HG03442 (cell line): Measurements from ENCODE around the gene USP24.
A peak's percentile ranks its signal among the peaks of the same experiment; 100 is the strongest.
"Not testable (repeated sequence)": the region's sequence is repeated elsewhere in the genome, so short reads cannot be mapped to it uniquely, and the experiment has no call there.

Experiments used
- ATAC-seq: cut with Tn5 transposase; IDR thresholded peaks from one replicate; pipeline ENCODE4 v1.9.1; 2021; ENCODE audit warnings: mild to moderate bottlenecking, moderate library complexity; ENCODE audit not compliant: unreplicated experiment

USP24 gene

DNA sequence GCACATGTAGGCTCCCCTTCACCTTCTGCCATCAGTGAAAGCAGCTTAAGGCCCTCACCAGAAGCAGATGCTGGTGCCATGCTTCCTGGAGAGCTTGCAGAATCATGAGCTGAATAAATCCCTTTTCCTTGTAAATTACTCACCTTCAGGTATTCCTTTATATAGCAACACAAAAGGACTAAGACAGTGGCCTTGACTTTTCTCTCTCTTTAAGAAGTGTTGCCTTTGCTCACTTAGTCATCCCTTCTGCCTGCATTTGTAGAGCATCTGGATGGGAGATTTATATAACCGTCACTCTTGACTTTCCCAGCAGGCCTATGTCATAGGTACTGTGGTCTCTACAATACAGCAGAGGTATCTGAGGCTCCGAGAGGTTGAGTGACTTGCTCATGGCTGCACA lies 172.2 kb downstream of the USP24 start:
- no peak for ATAC-seq

DNA sequence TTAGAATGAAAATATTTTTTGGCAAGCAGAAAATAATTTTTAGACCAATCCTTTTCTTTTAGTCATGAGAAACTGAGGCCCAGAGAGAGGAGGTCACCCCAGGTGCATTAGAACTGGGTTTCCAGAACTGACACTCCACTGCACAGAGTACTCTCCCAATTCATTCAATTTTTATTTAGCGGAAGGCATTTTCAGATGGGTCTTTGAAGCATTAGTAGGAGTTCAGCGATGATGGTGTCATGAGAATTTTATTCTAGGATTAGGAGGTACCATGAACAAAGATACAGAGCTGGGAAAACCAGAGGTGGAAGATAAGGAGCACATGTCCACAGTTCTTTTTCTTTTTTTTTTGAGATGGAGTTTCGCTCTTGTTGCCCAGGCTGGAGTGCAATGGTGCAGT lies 173.6 kb downstream of the USP24 start:
- no peak for ATAC-seq

DNA sequence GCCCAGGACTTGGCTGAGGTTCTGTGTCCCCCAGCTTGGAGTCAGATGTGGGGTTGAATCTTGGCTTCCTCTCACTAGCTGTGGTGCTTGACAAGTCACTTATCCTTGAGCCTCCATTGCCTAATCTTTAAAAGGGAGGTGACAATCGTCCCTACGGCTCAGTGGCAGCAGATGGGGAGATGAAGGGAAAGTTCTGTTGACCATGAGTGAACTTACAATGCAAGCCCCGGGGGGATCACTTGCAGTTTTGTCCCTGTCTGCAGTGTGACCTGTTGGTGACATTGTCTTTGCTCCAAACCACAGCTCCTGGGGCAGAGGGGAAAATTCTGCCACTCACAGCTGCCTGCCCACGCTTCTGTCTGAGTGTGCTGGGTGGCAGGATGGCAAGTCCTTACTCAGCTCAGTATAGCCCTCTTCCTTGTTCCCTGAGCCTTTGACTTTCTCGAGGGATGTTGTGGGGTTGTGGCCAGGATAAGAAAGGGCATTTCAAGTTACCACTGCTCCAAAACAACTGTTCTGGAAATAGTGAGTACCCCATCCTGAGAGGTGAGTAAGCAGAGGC lies 174.2 kb downstream of the USP24 start:
- no peak for ATAC-seq

DNA sequence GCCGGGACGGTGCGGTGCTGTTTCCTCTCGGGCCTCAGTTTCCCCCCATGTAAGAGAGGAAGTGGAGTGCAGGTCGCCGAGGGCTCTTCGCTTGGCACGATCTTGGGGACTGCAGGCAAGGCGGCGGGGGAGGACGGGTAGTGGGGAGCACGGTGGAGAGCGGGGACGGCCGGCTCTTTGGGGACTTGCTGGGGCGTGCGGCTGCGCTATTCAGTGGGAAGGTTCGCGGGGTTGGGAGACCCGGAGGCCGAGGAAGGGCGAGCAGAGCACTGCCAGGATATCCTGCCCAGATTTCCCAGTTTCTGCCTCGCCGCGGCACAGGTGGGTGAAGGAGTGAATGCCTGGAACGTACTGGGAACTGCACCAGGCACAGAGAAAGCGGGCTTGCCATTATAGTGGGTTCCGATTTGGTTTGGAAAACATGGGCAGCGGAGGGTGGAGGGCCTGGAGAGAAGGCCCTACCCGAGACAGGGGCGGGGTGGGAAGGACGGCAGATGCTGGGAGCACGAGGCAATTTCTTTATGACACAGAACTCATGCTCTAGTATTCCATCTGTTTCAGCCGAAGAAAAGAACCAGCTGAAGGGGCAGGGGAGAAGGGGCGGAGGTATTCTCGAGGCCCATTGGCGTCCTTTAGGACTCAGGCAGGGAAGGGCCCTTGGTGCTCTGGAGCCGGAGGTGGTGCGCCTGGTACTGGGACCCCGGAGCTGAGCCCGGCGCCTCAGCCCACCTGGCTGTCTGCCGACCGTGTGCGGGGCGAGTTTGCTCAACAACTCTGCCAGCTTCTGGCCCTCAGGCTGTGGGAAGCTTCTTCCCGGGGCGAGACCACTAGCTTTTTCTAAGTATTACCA lies 174.9 kb downstream of the USP24 start:
- ATAC-seq: no peak

DNA sequence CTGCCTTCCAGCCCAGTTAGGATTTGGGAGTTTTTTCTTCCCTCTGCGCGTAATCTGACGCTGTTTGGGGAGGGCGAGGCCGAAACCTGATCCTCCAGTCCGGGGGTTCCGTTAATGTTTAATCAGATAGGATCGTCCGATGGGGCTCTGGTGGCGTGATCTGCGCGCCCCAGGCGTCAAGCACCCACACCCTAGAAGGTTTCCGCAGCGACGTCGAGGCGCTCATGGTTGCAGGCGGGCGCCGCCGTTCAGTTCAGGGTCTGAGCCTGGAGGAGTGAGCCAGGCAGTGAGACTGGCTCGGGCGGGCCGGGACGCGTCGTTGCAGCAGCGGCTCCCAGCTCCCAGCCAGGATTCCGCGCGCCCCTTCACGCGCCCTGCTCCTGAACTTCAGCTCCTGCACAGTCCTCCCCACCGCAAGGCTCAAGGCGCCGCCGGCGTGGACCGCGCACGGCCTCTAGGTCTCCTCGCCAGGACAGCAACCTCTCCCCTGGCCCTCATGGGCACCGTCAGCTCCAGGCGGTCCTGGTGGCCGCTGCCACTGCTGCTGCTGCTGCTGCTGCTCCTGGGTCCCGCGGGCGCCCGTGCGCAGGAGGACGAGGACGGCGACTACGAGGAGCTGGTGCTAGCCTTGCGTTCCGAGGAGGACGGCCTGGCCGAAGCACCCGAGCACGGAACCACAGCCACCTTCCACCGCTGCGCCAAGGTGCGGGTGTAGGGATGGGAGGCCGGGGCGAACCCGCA lies 175.7 kb downstream of the USP24 start, which contains the start of gene PCSK9:
PCSK9 (plus strand) TSS at position 207 of the 741 bp plus-strand sequence; CDS start at position 497, 290 bp downstream.
- no peak for ATAC-seq

DNA sequence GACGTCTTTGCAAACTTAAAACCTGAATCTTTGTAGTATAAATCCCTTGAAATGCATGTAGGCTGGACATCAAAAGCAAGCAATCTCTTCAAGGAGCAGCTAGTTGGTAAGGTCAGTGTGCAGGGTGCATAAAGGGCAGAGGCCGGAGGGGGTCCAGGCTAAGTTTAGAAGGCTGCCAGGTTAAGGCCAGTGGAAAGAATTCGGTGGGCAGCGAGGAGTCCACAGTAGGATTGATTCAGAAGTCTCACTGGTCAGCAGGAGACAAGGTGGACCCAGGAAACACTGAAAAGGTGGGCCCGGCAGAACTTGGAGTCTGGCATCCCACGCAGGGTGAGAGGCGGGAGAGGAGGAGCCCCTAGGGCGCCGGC lies 176.2 kb downstream of the USP24 start:
- no peak for ATAC-seq

DNA sequence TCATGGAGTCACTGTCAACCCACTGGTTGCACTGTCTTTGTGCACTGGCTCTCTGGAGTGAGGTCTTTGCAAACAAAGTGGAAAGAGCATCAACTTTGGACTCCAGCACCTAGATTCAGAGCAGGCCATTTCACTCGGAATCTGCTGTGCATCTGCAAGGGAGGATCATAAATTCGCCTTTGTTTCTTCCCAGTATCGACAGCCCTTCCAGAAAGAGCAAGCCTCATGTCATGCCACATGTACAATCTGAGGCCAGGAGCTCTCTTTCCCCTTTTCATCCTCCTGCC lies 176.7 kb downstream of the USP24 start:
- ATAC-seq: no peak

DNA sequence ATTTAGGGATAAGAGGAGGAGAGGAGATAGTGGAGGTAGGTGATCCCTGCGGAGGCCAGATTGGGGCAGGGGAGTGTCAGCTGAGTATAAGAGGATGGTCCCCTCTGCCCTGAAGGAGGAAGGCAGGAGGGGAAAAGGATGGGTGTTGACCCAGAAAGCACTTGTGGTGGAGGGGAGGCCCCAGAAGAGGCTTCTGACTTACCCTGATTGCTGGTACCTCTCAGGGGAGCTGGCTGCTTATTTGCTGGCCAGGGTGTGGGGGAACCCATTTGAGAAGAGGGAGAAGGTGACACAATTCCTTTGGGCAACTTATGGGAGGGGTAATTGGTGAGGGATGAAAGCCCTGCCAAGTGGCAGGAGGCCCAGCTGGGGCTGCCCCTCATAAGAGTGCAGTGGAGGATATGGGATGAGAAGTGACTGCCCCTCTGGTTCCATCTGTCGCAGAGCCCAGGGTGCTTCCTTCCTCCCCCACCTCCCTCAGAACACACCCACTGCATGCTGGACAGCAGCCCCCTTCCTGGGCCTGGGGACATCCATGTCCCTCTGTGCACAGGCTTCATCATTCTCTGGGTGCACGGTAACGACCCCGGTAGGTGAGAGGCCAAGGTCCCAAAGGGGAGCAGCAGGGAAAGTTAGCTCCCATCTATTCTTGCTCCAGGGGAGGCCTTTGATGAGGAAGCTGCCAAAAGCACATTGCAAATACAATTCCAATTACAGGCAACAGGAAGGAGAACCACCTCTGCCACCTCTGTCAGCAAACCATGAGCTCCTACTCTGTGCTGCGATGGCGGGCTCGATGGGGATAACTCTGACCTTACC lies 177.2 kb downstream of the USP24 start:
- no peak for ATAC-seq

DNA sequence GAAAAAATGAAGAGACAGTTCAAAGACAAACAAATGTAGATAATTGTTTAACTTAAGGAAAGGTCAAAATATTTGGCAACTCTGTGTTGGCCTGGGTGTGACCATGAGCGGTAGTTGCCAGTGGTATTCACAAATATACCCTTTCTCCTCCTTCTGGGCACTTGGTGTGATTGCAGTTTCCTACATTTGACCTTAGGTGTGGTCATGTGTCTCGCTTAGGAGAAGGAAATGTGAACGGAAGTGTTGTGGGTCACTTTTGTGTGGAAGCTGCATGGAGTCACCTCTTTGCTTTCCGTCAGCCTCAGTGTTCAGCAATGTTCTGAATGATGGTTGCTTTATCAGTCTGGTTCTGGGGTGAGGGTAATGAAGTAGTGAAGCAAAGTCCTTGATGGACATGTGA lies 179.3 kb downstream of the USP24 start:
- no peak for ATAC-seq

DNA sequence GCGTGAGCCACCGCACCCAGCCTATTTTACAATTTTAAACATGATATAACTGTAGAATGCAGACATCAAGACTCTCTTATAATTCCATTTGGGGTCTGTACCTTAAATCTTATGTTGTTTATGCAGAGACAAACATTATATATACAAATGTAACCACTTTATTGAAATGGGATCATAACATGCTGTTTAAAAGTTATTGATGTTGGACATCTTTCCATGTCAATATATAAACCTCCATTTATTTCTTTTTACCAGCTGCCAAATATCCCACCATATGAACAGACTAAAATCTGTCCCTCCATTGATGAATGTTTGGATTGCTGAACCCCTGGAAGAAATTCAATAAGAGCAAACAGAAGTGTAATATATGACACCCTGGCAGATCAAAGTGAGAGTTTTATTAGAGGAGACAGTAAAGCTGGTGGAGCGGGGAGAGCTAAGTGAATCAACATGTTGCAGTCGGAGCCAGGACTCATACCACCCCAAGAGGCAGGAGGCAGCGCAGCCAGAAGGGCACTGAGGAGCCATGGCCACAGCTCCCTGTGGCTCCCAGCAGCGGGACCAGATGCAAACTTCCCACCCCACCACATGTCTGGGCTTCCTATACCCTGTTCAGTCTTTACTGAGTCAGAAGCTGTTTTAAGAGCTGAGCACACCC lies 180.6 kb downstream of the USP24 start:
- ATAC-seq: no peak

DNA sequence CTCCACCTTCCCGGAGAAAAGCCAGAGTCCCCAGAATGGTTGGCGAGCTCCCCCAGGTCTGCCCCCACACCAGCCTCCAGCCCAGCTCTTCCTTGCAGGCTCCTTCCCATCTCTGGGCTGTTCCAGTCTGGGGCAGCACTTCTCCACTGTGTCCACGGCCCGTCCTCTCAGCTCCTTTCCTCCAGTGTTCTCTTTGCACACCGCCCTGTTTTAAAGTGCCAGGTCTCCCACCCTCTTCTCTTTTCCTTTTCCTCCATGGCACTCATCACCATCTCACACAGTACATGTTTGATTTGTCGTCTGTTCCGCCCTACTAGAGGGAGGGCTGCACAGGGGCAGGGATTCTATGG lies 181.9 kb downstream of the USP24 start:
- no peak for ATAC-seq

DNA sequence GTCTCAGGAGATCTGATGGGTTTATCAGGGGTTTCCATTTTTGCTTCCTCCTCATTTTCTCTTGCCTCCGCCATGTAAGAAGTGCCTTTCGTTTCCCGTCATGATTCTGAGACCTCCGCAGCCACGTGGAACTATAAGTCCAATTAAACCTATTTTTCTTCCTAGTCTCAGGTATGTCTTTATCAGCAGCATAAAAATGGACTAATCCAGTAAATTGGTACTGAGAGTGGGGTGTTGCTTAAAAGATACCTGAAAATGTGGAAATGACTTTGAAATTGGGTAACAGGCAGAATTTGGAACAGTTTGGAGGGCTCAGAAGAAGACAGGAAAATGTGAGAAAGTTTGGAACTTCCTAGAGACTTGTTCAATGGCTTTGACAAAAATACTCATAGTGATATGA lies 184.1 kb downstream of the USP24 start:
- ATAC-seq: not testable (repeated sequence)

DNA sequence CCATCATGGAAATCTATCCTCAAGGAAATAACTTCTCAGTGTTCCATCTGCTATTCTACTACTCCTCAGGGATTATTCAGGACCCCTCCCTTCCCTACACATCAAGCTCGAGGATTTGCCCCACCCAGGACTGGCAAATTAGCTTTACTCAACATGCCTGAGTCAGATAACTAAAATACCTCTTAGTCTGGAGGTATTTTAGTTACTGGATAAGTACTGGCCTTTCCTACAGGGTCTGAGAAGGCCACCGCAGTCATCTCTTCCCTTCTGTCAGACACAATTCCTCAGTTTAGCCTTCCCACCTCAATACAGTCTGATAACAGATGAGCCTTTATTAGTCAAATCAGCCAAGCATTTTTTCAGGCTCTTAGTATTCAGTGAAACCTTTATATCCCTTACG lies 188.5 kb downstream of the USP24 start:
- not testable (repeated sequence) for ATAC-seq

DNA sequence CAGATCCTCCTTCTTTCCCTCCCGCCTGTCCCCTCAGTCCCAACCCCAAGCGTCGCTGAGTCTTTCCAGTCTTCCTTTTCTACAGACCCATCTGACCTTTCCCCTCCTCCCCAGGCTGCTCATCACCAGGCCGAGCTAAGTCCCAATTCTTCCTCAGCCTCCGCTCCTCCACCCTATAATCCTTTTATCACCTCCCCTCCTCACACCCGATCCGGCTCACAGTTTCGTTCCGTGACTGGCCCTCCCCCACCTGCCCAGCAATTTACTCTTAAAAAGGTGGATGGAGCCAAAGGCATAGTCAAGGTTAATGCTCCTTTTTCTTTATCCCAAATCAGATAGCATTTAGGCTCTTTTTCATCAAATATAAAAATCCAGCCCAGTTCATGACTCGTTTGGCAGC lies 191.0 kb downstream of the USP24 start:
- ATAC-seq: not testable (repeated sequence)

DNA sequence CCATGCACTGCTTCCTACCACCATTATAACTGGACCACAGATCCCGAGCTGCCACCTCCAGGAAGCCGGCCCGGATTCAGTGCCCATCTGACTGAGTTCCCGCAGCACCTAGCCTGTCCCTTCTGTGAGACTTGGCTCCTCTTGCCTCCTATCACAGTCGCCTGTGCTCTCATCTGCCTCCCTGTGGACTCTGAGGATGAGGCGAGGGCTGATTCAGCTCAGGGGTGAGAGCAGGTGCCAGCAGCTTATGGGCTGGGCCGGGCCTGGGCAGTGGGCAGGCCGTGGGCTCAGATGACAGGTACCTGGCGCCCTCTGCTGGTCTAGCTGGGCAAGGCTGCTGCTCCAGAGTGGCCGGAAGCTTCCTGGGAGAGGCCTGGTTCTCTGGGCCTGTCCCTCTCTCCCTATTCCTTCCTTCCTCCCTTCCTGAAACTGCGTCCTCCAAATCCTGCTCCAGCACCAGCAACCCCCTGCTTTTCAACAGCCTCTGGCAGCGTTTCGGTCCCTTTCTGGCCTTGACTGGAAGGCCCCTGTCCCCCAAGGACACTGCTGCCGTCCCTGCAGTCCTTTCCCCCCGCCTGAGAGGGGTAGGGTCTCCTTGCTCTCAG lies 193.1 kb downstream of the USP24 start:
- ATAC-seq: peak; percentile 65

DNA sequence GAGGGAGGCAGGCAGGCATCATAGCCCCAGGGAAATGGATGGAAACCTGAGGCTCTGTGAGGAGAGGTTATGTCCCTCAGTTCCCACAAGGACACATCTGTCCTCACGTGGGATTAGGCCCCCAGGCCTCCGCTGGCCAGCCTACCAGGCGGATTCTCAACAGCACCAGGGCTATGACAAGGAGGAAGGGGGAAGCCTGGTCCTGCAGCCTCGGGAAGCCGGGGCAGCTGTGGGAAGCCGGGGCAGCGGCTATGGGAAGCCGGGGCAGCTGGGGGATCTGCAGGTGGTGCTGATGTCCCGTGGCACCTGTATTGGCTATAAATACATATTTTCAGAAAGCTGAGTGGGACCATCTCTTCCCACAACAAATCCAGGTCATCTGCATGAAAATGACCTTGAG lies 196.8 kb downstream of the USP24 start:
- no peak for ATAC-seq
